Lower lobe of right lung (tissue), 2 donors: Measurements from ENCODE around the gene POU2AF1. TPM values are rescaled to one million over a fixed set of nuclear protein-coding genes. Genes with fewer than 3 reads are reported as not detected.
"Not testable (repeated sequence)": the region's sequence is repeated elsewhere in the genome, so short reads cannot be mapped to it uniquely, and the experiment has no call there.

Experiments
- ATAC-seq, 2 donors: fragments of 200-7000 bp; cut with Tn5 transposase; one replicate each; pipeline ENCODE4 v1.9.1; 2020 to 2022; ENCODE audit warnings: mild to moderate bottlenecking in 2 of 2, moderate library complexity in 2 of 2
- DNase-seq: peaks from one replicate; pipeline ENCODE4 v3.0.0-alpha.2; 2020
- H3K27ac ChIP-seq: fragments of 200-600 bp; one replicate; pipeline ENCODE4 v1.8.0; 2022
- H3K27me3 ChIP-seq: fragments of 200-600 bp; one replicate; pipeline ENCODE4 v1.8.0; 2022; ENCODE audit warnings: low read depth
- H3K36me3 ChIP-seq: fragments of 200-600 bp; one replicate; pipeline ENCODE4 v1.8.0; 2022; ENCODE audit warnings: mild to moderate bottlenecking
- H3K4me1 ChIP-seq: fragments of 200-600 bp; one replicate; pipeline ENCODE4 v1.8.0; 2022
- H3K4me3 ChIP-seq: fragments of 200-600 bp; one replicate; pipeline ENCODE4 v1.8.0; 2022; ENCODE audit warnings: mild to moderate bottlenecking
- H3K9me3 ChIP-seq: fragments of 200-600 bp; one replicate; pipeline ENCODE4 v1.8.0; 2022
- CTCF ChIP-seq: fragments of 200-600 bp; IDR thresholded peaks from one replicate; pipeline ENCODE4 v1.8.0; 2022; ENCODE audit warnings: antibody characterized with exemption, mild to moderate bottlenecking
- intact Hi-C: fragments of 100-400 bp; cut with DNase I; formaldehyde crosslinking; loops from one replicate; pipeline ENCODE4 v1.11.0; 2022
- total RNA-seq: library from RNA; stranded (reverse); fragmentation: NEBNext Ultra II Directional; extraction: Animal tissue kit (Norgen Biotek cat#: 25700); gene quantifications from one replicate; pipeline ENCODE4 v1.2.1, GENCODE V29; 2021
- donor health status: DM: no; HTN: yes; CAD: no; lungs with severe emphysema.

Gene POU2AF1
- total RNA-seq, 1 donor from 2014 or later = 3.4 TPM

DNA sequence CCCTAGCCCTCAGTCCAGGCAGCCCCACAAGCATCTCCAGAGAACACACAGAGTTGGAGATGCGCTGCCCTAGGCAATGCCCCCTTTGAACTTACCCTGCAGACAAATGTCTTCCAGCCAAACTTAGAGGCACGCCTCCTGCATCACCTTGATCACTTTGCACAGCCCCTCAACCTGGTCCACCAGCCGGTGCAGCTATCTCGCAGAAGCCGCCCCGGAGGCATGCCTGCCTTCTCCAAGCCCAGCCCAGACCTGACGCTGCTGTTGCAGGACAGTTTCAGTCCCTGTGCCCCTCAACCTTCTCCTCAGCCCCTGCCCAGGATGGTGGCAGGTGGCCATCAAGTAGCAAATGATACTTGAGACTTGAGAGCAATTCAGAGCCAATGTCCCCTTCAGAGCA is 16.7 kb upstream of the POU2AF1 start:
- no peaks in the 10 kb centered on the region for H3K4me1 ChIP-seq
- no peaks in the 10 kb centered on the region for H3K9me3 ChIP-seq
- no peaks in the 10 kb centered on the region for H3K36me3 ChIP-seq
- no peak overlapping the region for H3K27ac ChIP-seq
- intact Hi-C loops = no loop called here
- H3K4me3 ChIP-seq = no peak overlapping the region
- no peak for DNase-seq
- no peak for TF ChIP-seq CTCF
- H3K27me3 ChIP-seq = no peaks in the 10 kb centered on the region
- ATAC-seq = no peak

GRCh38 chr11:111395081-111395480 is 16.0 kb upstream of the POU2AF1 start:
- H3K4me3 ChIP-seq = no peak overlapping the region
- no peaks in the 10 kb centered on the region for H3K27me3 ChIP-seq
- ATAC-seq (no peak), DNase-seq (no peak)
- no peaks in the 10 kb centered on the region for H3K9me3 ChIP-seq
- no peaks in the 10 kb centered on the region for H3K4me1 ChIP-seq
- H3K27ac ChIP-seq = no peak overlapping the region
- H3K36me3 ChIP-seq = no peaks in the 10 kb centered on the region
- TF ChIP-seq CTCF = no peak
- intact Hi-C loops = no loop called here

- H3K27me3 ChIP-seq, H3K4me3 ChIP-seq, H3K9me3 ChIP-seq, intact Hi-C loops, DNase-seq, H3K4me1 ChIP-seq, ATAC-seq, H3K36me3 ChIP-seq, H3K27ac ChIP-seq: not testable (repeated sequence)
Observed at GRCh38 chr11:111394147-111394546, 15.1 kb upstream of the POU2AF1 start.

- Histone ChIP-seq H3K4me3 (no peak overlapping the region), H3K27ac (no peak overlapping the region), H3K4me1 (no peaks in the 10 kb centered on the region), H3K36me3 (no peaks in the 10 kb centered on the region), H3K9me3 (no peaks in the 10 kb centered on the region), H3K27me3 (no peaks in the 10 kb centered on the region)
- no peak for ATAC-seq
- no peak for TF ChIP-seq CTCF
- intact Hi-C loops = no loop called here
- no peak for DNase-seq
Observed at GRCh38 chr11:111393585-111393984, 14.5 kb upstream of the POU2AF1 start.

DNA sequence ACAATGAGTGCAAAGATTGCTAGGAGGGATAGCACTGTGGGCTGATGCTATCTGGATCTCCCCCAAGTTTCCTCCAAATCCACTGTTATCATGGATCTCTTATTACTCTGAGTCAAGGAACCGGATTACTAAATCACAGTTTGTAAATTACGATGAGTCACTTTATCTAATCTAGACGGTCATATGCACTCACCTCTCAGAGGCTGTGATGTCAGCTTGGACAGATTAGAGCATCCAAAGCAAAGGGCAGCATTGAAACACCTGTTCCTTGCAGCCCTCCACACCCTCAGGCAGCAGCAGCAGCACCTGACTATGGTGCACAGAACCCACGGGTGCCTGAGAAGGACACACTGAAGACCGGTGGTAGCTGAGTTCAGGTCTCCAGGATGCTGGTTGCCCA is 14.0 kb upstream of the POU2AF1 start:
- TF ChIP-seq CTCF = no peak
- H3K36me3 ChIP-seq = no peaks in the 10 kb centered on the region
- intact Hi-C loops = no loop called here
- H3K4me3 ChIP-seq = no peak overlapping the region
- ATAC-seq (no peak), DNase-seq (no peak)
- no peak overlapping the region for H3K27ac ChIP-seq
- H3K9me3 ChIP-seq = no peaks in the 10 kb centered on the region
- H3K4me1 ChIP-seq = no peaks in the 10 kb centered on the region
- H3K27me3 ChIP-seq = no peaks in the 10 kb centered on the region

GRCh38 chr11:111392552-111392951 is 13.5 kb upstream of the POU2AF1 start:
- no peak for ATAC-seq
- intact Hi-C loops = no loop called here
- TF ChIP-seq CTCF = no peak
- H3K27me3 ChIP-seq = no peaks in the 10 kb centered on the region
- no peaks in the 10 kb centered on the region for H3K4me1 ChIP-seq
- H3K36me3 ChIP-seq = no peaks in the 10 kb centered on the region
- H3K4me3 ChIP-seq = no peak overlapping the region
- H3K27ac ChIP-seq = no peak overlapping the region
- DNase-seq = no peak
- H3K9me3 ChIP-seq = no peaks in the 10 kb centered on the region
